ENCODE measurements around the gene HACD3.

HACD3 gene

GRCh38 chr15:65529762-65530317, 423 bp upstream of the HACD3 start:
- TF ChIP-seq, protein P1, sequence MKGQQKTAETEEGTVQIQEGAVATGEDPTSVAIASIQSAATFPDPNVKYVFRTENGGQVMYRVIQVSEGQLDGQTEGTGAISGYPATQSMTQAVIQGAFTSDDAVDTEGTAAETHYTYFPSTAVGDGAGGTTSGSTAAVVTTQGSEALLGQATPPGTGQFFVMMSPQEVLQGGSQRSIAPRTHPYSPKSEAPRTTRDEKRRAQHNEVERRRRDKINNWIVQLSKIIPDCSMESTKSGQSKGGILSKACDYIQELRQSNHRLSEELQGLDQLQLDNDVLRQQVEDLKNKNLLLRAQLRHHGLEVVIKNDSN (IDR thresholded peaks at IDR 0.05), result no peak
- TF ChIP-seq REST (IDR thresholded peaks at IDR 0.05; ENCODE audit: low read depth), result no peak
- TF ChIP-seq EGR1 (IDR thresholded peaks at IDR 0.05), result no peak
- TF ChIP-seq TCF12 (IDR thresholded peaks at IDR 0.05; ENCODE audit: low read depth), result no peak
- no peak for TF ChIP-seq CREB1 (IDR thresholded peaks at IDR 0.05; ENCODE audit: low read depth)
- TF ChIP-seq MAX (IDR thresholded peaks at IDR 0.05), result no peak
- no peak for TF ChIP-seq ZBTB7A (IDR thresholded peaks at IDR 0.05; ENCODE audit: low read depth)
- no peak for TF ChIP-seq TEAD4 (IDR thresholded peaks at IDR 0.05)
- no peak for TF ChIP-seq CEBPB (IDR thresholded peaks at IDR 0.05)
- TF ChIP-seq YY1 (IDR thresholded peaks at IDR 0.05; ENCODE audit: low read depth), result no peak

- TF ChIP-seq CREB1 (IDR thresholded peaks at IDR 0.05; ENCODE audit: low read depth) (no peak), RAD21 (IDR thresholded peaks at IDR 0.05; ENCODE audit: low read depth) (no peak), EP300 (IDR thresholded peaks at IDR 0.05; ENCODE audit: borderline replicate concordance) (no peak), TAF1 (IDR thresholded peaks at IDR 0.05; ENCODE audit: low read depth) (no peak), TEAD4 (IDR thresholded peaks at IDR 0.05) (no peak), MAX (IDR thresholded peaks at IDR 0.05) (no peak), YY1 (IDR thresholded peaks at IDR 0.05; ENCODE audit: low read depth) (no peak), NFIC (IDR thresholded peaks at IDR 0.05) (no peak), REST (IDR thresholded peaks at IDR 0.05; ENCODE audit: low read depth) (no peak), CEBPB (IDR thresholded peaks at IDR 0.05) (no peak), ZBTB7A (IDR thresholded peaks at IDR 0.05; ENCODE audit: low read depth) (no peak), TCF12 (IDR thresholded peaks at IDR 0.05; ENCODE audit: low read depth) (no peak), EGR1 (IDR thresholded peaks at IDR 0.05) (no peak), FOXM1 (IDR thresholded peaks at IDR 0.05; ENCODE audit: borderline replicate concordance, low read depth) (no peak)
- TF ChIP-seq, protein P1 (IDR thresholded peaks at IDR 0.05), result no peak
Observed at GRCh38 chr15:65532738-65533051, 2.4 kb downstream of the HACD3 start.

DNA sequence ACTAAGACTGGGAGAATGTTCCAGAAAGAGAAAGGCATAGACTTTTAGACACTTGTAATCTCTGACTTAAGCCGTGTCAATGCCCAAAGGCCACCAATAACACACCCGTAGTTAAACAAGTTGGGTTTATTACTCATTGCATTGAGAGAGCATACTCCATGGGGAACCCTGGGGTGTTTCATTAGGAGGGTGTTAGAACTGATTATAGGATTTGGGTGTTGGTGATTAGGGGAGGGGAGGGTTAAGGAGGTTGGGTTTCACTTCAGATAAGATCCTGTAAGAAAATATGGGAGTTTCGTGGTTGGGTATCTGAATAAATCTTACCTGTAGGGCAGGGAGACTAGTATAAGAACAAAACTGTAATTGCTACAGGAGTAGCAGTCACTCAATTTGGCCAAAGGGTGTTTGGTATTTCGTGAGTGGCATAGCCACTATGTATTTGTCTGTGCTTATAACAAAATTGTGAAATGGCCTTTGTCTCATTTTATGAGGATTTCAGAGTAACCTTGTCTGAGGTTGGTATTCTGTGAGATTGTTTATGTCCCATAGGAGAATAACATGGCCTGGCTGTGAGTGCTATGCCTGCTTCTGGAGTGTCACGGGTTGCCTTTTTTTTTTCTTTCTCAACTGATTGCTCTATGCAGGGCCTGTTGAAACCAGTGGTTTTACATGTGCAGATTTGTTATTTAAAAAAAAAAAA, 2.9 kb downstream of the HACD3 start:
- TF ChIP-seq NFIC (IDR thresholded peaks at IDR 0.05) (no peak), CEBPB (IDR thresholded peaks at IDR 0.05) (no peak), RAD21 (IDR thresholded peaks at IDR 0.05; ENCODE audit: low read depth) (no peak), EP300 (IDR thresholded peaks at IDR 0.05; ENCODE audit: borderline replicate concordance) (no peak)

- TF ChIP-seq RAD21 (IDR thresholded peaks at IDR 0.05; ENCODE audit: low read depth) (no peak), NFIC (IDR thresholded peaks at IDR 0.05) (no peak), CEBPB (IDR thresholded peaks at IDR 0.05) (no peak), REST (IDR thresholded peaks at IDR 0.05; ENCODE audit: low read depth) (no peak), EGR1 (IDR thresholded peaks at IDR 0.05) (no peak), TEAD4 (IDR thresholded peaks at IDR 0.05) (no peak), TAF1 (IDR thresholded peaks at IDR 0.05; ENCODE audit: low read depth) (no peak), FOXM1 (IDR thresholded peaks at IDR 0.05; ENCODE audit: borderline replicate concordance, low read depth) (no peak), ZBTB7A (IDR thresholded peaks at IDR 0.05; ENCODE audit: low read depth) (no peak), CREB1 (IDR thresholded peaks at IDR 0.05; ENCODE audit: low read depth) (no peak), MAX (IDR thresholded peaks at IDR 0.05) (no peak), TCF12 (IDR thresholded peaks at IDR 0.05; ENCODE audit: low read depth) (no peak), YY1 (IDR thresholded peaks at IDR 0.05; ENCODE audit: low read depth) (no peak), EP300 (IDR thresholded peaks at IDR 0.05; ENCODE audit: borderline replicate concordance) (no peak)
- TF ChIP-seq, protein P1 (IDR thresholded peaks at IDR 0.05), result no peak
Observed at GRCh38 chr15:65535192-65535591, 4.9 kb downstream of the HACD3 start.
